ENCODE results near the gene SKAP2.

GRCh38 chr7:26658389-26659084 is 205.9 kb downstream of the SKAP2 start:
- TF ChIP-seq POLR2A (IDR thresholded peaks at IDR 0.05) = no peak
- TF ChIP-seq CTCF (IDR thresholded peaks at IDR 0.05) = no peak
- no peak for TF ChIP-seq POLR2AphosphoS5 (IDR thresholded peaks at IDR 0.05)
- TF ChIP-seq EP300 (IDR thresholded peaks at IDR 0.05) = no peak
